Tibial artery (tissue), 4 donors: ENCODE results near the gene THOC6.

ENCODE experiments used
- DNase-seq, 2 donors: peaks; one replicate each; pipeline ENCODE4 v3.0.0-alpha.2; 2019
- H3K27ac ChIP-seq, 2 donors: fragments of 200-600 bp; sonication (generic) in 1 of 2; 1 replicate in 1 of 2; 2 replicates in 1 of 2; pipeline ENCODE4 v1.5.1; 2018 to 2019; ENCODE audit warnings: mild to moderate bottlenecking in 1 of 2
- H3K27me3 ChIP-seq, 2 donors: fragments of 200-600 bp; sonication (generic) in 1 of 2; one replicate each; pipeline versions ENCODE4 v1.5.1 to v1.6.0; 2016 to 2019
- H3K36me3 ChIP-seq, 3 donors: fragments of 200-600 bp; sonication (generic) in 2 of 3; one replicate each; pipeline ENCODE4 v1.5.1; 2016 to 2019; ENCODE audit warnings: mild to moderate bottlenecking in 2 of 3
- H3K4me1 ChIP-seq, 4 donors: fragments of 200-600 bp; sonication (generic) in 2 of 4; 1 replicate in 3 of 4; 2 replicates in 1 of 4; pipeline ENCODE4 v1.5.1; 2016 to 2019
- H3K4me3 ChIP-seq, 2 donors: fragments of 200-600 bp; sonication (generic) in 1 of 2; 1 replicate in 1 of 2; 2 replicates in 1 of 2; pipeline ENCODE4 v1.5.1; 2018 to 2019; ENCODE audit warnings: mild to moderate bottlenecking in 2 of 2
- H3K9me3 ChIP-seq, 3 donors: fragments of 200-600 bp; sonication (generic) in 1 of 3; one replicate each; pipeline ENCODE4 v1.5.1; 2016 to 2019
- CTCF ChIP-seq, 2 experiments: fragments of 200-600 bp in 1 of 2; fragments of 450-650 bp in 1 of 2; IDR thresholded peaks; one replicate each; pipeline ENCODE4 v1.5.1; 2017 to 2019; ENCODE audit warnings: antibody characterized with exemption in 2 of 2, mild to moderate bottlenecking in 1 of 2, moderate library complexity in 1 of 2
- intact Hi-C: fragments of 100-400 bp; cut with DNase I; formaldehyde crosslinking; loops from one replicate; pipeline ENCODE4 v1.15.0; 2023; ENCODE audit warnings: low total_unique reads

THOC6 gene

DNA sequence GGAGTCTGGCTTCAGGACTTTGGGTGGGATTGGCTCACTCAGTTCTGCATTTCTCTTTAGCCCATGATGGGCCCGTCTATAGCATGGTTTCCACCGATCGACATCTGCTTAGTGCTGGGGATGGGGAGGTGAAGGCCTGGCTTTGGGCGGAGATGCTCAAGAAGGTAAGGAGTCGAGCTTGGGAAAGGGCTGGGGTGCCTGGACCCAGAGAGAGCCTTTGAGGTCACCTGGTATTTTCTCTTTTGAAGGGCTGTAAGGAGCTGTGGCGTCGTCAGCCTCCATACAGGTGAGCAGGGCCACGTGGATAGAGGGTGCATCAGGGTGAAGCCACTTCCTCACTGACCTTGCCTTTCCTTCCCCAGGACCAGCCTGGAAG lies 2.2 kb downstream of the THOC6 start:
- no peak for TF ChIP-seq CTCF (IDR thresholded peaks at IDR 0.05)
- no peak overlapping the region for H3K4me3 ChIP-seq
- H3K27me3 ChIP-seq: peaks cover 0 to 21% of the 10 kb centered on the region in 2 donors
- DNase-seq: no peak
- no peak overlapping the region for H3K27ac ChIP-seq
- intact Hi-C loops: no loop called here
- peaks cover 0 to 58% (median 50%) of the 10 kb centered on the region in 4 donors for H3K4me1 ChIP-seq
- no peaks in the 10 kb centered on the region for H3K9me3 ChIP-seq
- H3K36me3 ChIP-seq: peaks cover 0 to 21% (median 16%) of the 10 kb centered on the region in 3 donors

- H3K27ac ChIP-seq: no peak overlapping the region
- no peak for DNase-seq
- H3K4me1 ChIP-seq: peaks cover 0 to 53% (median 42%) of the 10 kb centered on the region in 4 donors
Observed at GRCh38 chr16:3026609-3027488, 3.0 kb downstream of the THOC6 start.

DNA sequence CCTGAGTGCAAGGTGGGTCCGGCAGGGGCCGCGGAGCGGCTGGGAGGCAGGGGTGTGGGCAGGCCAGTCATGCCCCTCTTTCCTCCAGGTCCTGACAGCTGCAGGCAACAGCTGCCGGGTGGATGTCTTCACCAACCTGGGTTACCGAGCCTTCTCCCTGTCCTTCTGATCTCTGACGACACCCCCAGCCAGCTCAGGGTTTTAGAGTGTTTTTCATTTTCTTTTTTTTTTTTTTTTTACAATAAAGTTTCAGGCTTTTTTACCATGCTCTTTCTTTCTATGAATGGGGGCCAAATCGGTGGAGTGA lies 3.6 kb downstream of the THOC6 start:
- Histone ChIP-seq H3K27me3 (peaks cover 0 to 31% of the 10 kb centered on the region in 2 donors), H3K4me3 (no peak overlapping the region), H3K27ac (no peak overlapping the region), H3K36me3 (peaks cover 0 to 21% (median 16%) of the 10 kb centered on the region in 3 donors), H3K4me1 (peaks cover 0 to 47% (median 37%) of the 10 kb centered on the region in 4 donors), H3K9me3 (no peaks in the 10 kb centered on the region)
- no peak for DNase-seq
- intact Hi-C loops: no loop called here
- no peak for TF ChIP-seq CTCF (IDR thresholded peaks at IDR 0.05)

More at GRCh38 chr16:3026609-3027488, 3.0 kb downstream of the THOC6 start:
- no peak for TF ChIP-seq CTCF (IDR thresholded peaks at IDR 0.05)
- H3K27me3 ChIP-seq: peaks cover 0 to 27% of the 10 kb centered on the region in 2 donors
- H3K4me3 ChIP-seq: no peak overlapping the region
- no peaks in the 10 kb centered on the region for H3K9me3 ChIP-seq
- intact Hi-C loops: no loop called here
- peaks cover 0 to 21% (median 16%) of the 10 kb centered on the region in 3 donors for H3K36me3 ChIP-seq

DNA sequence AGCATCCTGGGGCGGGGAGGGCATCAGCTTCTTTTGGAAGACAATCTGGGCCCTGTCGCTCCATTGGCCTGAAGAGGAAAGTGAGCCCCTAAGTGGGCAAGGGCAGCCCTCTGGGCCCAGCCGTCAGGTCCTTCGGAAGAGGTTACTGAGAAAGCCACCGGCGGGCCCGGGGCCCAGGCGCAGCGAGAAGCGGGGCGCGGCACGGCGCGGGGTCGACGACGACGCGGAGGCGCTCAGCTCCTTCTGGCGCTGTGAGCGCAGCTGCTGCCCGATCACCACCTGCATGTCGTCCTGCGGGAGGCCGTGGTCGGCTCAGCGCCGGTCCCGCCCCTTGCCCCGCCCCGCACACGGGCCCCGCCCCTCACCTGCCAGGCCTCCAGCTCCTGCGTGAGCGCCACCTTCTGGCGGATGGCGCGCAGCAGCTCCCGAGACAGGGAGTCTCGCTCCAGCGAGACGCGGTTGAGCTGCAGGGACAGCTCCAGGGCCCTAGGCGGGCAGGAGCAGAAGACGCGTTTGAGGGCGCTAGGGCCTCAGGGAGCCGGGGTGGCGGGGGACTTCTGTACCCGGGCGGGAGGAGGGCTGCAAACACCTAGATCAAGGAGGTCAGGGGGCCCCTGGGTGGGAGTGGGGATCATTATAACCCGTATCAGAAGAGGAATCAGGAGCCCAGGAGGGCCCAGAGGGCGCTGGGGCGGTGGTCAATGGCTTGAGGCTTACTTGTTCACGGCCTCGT lies 4.3 kb downstream of the THOC6 start:
- DNase-seq: peak; percentile 58 to 78
- no peaks in the 10 kb centered on the region for H3K9me3 ChIP-seq
- H3K36me3 ChIP-seq: peaks cover 0 to 21% (median 16%) of the 10 kb centered on the region in 3 donors
- H3K27ac ChIP-seq: no peak overlapping the region
- intact Hi-C loops: loop anchor here (2.0 kb wide), 1 partner anchor 25 kb away; no protein-coding TSS in a partner anchor
- H3K4me1 ChIP-seq: peaks cover 0 to 40% (median 30%) of the 10 kb centered on the region in 4 donors
- no peak overlapping the region for H3K4me3 ChIP-seq
- TF ChIP-seq CTCF (IDR thresholded peaks at IDR 0.05): peak; percentile 37 to 66
- H3K27me3 ChIP-seq: peaks cover 0 to 38% of the 10 kb centered on the region in 2 donors

DNA sequence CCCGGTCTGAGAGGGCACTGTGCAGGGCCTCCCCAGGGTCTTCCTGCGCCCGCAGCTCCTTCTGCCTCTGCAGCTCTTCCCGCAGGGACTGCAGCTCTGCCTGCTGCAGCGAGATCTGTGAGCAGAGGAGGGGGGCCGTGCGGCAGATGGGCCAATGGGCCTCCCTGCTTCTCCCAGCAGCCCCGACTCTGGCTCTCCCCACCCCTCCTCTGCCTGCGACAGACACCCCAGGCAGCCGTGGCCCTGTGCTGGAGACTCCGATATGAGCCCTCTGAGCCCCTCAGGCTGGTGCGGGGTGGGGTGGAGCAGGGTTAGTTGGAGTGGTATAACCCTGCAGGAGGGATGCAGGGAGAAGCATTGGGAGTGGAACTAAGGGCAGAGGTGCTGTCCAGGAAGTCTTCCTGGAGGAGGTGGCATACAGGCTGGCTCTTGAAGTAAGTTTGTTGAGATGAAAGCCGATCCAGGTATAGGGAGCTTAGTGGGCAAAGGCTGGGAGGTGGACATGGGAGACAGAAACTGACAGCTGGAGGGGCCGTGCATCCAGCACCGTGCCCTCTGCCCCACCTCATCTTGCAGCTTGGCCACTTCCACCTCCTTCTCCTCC lies 5.0 kb downstream of the THOC6 start:
- DNase-seq: no peak

More for the DNA sequence above, 5.0 kb downstream of the THOC6 start:
- TF ChIP-seq CTCF (IDR thresholded peaks at IDR 0.05): no peak
- peaks cover 0 to 35% (median 25%) of the 10 kb centered on the region in 4 donors for H3K4me1 ChIP-seq
- no peak overlapping the region for H3K27ac ChIP-seq
- H3K4me3 ChIP-seq: no peak overlapping the region
- peaks cover 0 to 45% of the 10 kb centered on the region in 2 donors for H3K27me3 ChIP-seq
- intact Hi-C loops: loop anchor here (2.0 kb wide), 1 partner anchor 26 kb away; no protein-coding TSS in a partner anchor
- no peaks in the 10 kb centered on the region for H3K9me3 ChIP-seq
- H3K36me3 ChIP-seq: peaks cover 0 to 21% (median 16%) of the 10 kb centered on the region in 3 donors
